Natural killer cell (primary cell): ENCODE results near the gene OR7G1. TPM values are rescaled to one million over a fixed set of nuclear protein-coding genes. Genes with fewer than 3 reads are reported as not detected.

ENCODE experiments used
- ATAC-seq, 3 donors: fragments of 150-1000 bp in 2 of 3; fragments of 200-7000 bp in 1 of 3; cut with Tn5 transposase; 1 replicate in 1 of 3; 2 replicates in 2 of 3; pipeline ENCODE4 v1.10.0; 2021; ENCODE audit warnings: mild to moderate bottlenecking in 2 of 3, moderate library complexity in 2 of 3
- DNase-seq, 2 donors: peaks; one replicate each; pipeline versions ENCODE4 v3.0.0 to v3.0.0-alpha.2; 2013 to 2021; ENCODE audit warnings: mixed read lengths in 1 of 2
- H3K27ac ChIP-seq: one replicate; pipeline ENCODE4 v1.5.1; 2013; ENCODE audit warnings: mild to moderate bottlenecking, low read length
- H3K27me3 ChIP-seq: one replicate; pipeline ENCODE4 v1.6.1; 2013; ENCODE audit warnings: low read length; ENCODE audit not compliant: control insufficient read depth, insufficient read depth
- H3K36me3 ChIP-seq: one replicate; pipeline ENCODE4 v1.6.1; 2013; ENCODE audit warnings: low read length; ENCODE audit not compliant: control insufficient read depth, insufficient read depth
- H3K4me1 ChIP-seq: one replicate; pipeline ENCODE4 v1.6.1; 2013; ENCODE audit warnings: low read length; ENCODE audit not compliant: control insufficient read depth, insufficient read depth
- H3K4me3 ChIP-seq: one replicate; pipeline ENCODE4 v1.5.1; 2013; ENCODE audit warnings: low read length
- H3K9me3 ChIP-seq: one replicate; pipeline ENCODE4 v1.6.1; 2013; ENCODE audit warnings: low read length; ENCODE audit not compliant: control insufficient read depth, insufficient read depth
- H3K27ac Mint-ChIP-seq, 2 donors: one replicate each; pipeline ENCODE4 v1.8.0; 2022; ENCODE audit warnings: mild to moderate bottlenecking in 2 of 2, mixed read lengths in 2 of 2, moderate library complexity in 1 of 2
- H3K27me3 Mint-ChIP-seq, 2 donors: one replicate each; pipeline ENCODE4 v1.8.0; 2022; ENCODE audit warnings: low read depth in 2 of 2, mixed read lengths in 2 of 2
- H3K36me3 Mint-ChIP-seq: one replicate; pipeline ENCODE4 v1.8.0; 2022; ENCODE audit warnings: mixed read lengths
- H3K4me1 Mint-ChIP-seq, 2 donors: one replicate each; pipeline ENCODE4 v1.8.0; 2022; ENCODE audit warnings: mixed read lengths in 2 of 2
- H3K4me3 Mint-ChIP-seq: one replicate; pipeline ENCODE4 v1.8.0; 2022; ENCODE audit warnings: mild to moderate bottlenecking, moderate library complexity, mixed read lengths
- H3K9me3 Mint-ChIP-seq, 2 donors: one replicate each; pipeline ENCODE4 v1.8.0; 2022; ENCODE audit warnings: mixed read lengths in 2 of 2
- WGBS: methylation state at CpG from one replicate; pipeline ENCODE4 v1.1.7; 2013; ENCODE audit warnings: missing lambda C conversion rate; ENCODE audit not compliant: insufficient coverage; 5-methylcytosine and 5-hydroxymethylcytosine counted together
- intact Hi-C: fragments of 100-400 bp; cut with micrococcal nuclease; formaldehyde crosslinking; loops from one replicate; pipeline ENCODE4 v1.14.2; 2022
- total RNA-seq, 4 donors: library from RNA; stranded (reverse); fragments of 120-200 nt in 1 of 4; gene quantifications; one replicate each; pipeline versions ENCODE4 v1.2.3 to v1.2.4, GENCODE V29; 2013 to 2022
- TF ChIP-seq, protein P1 (sequence below): fragments of 200-600 bp; IDR thresholded peaks from one replicate; pipeline ENCODE4 v1.8.0; 2022; ENCODE audit warnings: antibody characterized with exemption

OR7G1 gene
- total RNA-seq, 3 donors from 2014 or later (not counting 1 experiment from before 2014, with no cell fraction given) = not detected

DNA sequence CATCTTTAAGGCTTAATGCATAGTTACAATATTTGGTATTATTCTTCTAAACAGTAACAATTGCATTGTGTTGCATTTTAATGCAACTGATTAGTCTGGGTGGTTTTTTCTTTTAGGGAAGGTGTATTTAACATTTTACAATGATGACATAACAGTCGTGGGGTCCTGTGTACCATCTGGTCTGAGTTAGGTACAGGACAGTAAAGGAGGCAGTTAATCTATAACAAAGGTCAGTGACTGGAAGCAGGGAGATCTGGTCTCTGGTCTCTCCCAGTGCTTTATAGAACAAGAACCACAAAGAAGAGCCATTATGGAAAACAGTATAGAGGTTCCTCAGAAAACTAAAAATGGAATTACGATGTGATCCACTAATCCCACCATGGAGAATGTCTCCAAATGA, 5.6 kb downstream of the OR7G1 start:
- no peak overlapping the region for H3K4me3 Mint-ChIP-seq
- H3K9me3 Mint-ChIP-seq = no peaks in the 10 kb centered on the region
- Histone ChIP-seq H3K9me3 (no peaks in the 10 kb centered on the region), H3K4me3 (no peak overlapping the region), H3K36me3 (no peaks in the 10 kb centered on the region), H3K4me1 (no peaks in the 10 kb centered on the region), H3K27me3 (no peaks in the 10 kb centered on the region), H3K27ac (no peak overlapping the region)
- TF ChIP-seq, protein P1, sequence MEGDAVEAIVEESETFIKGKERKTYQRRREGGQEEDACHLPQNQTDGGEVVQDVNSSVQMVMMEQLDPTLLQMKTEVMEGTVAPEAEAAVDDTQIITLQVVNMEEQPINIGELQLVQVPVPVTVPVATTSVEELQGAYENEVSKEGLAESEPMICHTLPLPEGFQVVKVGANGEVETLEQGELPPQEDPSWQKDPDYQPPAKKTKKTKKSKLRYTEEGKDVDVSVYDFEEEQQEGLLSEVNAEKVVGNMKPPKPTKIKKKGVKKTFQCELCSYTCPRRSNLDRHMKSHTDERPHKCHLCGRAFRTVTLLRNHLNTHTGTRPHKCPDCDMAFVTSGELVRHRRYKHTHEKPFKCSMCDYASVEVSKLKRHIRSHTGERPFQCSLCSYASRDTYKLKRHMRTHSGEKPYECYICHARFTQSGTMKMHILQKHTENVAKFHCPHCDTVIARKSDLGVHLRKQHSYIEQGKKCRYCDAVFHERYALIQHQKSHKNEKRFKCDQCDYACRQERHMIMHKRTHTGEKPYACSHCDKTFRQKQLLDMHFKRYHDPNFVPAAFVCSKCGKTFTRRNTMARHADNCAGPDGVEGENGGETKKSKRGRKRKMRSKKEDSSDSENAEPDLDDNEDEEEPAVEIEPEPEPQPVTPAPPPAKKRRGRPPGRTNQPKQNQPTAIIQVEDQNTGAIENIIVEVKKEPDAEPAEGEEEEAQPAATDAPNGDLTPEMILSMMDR = no peak
- ATAC-seq = no peak
- intact Hi-C loops = no loop called here
- H3K27ac Mint-ChIP-seq = no peak overlapping the region
- no peaks in the 10 kb centered on the region for H3K36me3 Mint-ChIP-seq
- peaks cover 5 to 22% of the 10 kb centered on the region in 2 donors for H3K27me3 Mint-ChIP-seq
- H3K4me1 Mint-ChIP-seq = no peaks in the 10 kb centered on the region
- 76% methylated on average over 2 of the region's 2 CpGs for WGBS
- no peak for DNase-seq

DNA sequence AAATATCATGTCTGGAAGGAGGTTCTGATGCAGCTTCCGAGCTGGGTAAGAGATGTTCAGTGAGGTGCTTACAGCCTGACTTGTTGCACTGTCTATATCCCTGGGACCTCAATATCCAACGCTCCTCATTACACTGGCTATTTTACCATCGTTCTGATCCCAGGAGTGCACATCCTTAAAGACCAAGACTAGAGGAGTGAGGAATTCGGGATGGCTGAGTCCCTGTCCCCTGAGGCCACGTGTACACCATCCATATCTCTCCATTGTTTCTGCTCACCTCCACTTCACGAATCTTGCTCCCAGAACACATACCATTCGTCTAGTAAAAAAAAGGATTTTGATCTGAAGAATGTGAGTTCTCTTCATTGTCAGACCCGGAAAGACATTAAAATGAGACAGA, 8.2 kb downstream of the OR7G1 start, which contains the start of gene OR7G2:
TSS of gene OR7G2 (minus strand) at position 101 of the 400 bp plus-strand sequence. CDS start 4,232 bp downstream, outside the sequence.
- no peak for ATAC-seq
- no peaks in the 10 kb centered on the region for H3K4me1 Mint-ChIP-seq
- H3K9me3 Mint-ChIP-seq = no peaks in the 10 kb centered on the region
- H3K27ac ChIP-seq = no peak within 1 kb of the TSS
- no peak for DNase-seq
- intact Hi-C loops = no loop called here
- no peaks in the 10 kb centered on the region for H3K4me1 ChIP-seq
- TF ChIP-seq, protein P1 = no peak
- H3K4me3 Mint-ChIP-seq = no peak within 1 kb of the TSS
- H3K27me3 Mint-ChIP-seq = peaks cover 11 to 30% of the 10 kb centered on the region in 2 donors
- no peaks in the 10 kb centered on the region for H3K9me3 ChIP-seq
- H3K27me3 ChIP-seq = no peaks in the 10 kb centered on the region
- H3K27ac Mint-ChIP-seq = no peak within 1 kb of the TSS
- no peaks in the 10 kb centered on the region for H3K36me3 ChIP-seq
- no peaks in the 10 kb centered on the region for H3K36me3 Mint-ChIP-seq
- 71% methylated on average over 7 of the region's 8 CpGs for WGBS
- no peak within 1 kb of the TSS for H3K4me3 ChIP-seq

- H3K27ac Mint-ChIP-seq = no peak within 1 kb of the TSS
- DNase-seq (no peak), ATAC-seq (no peak)
- no peaks in the 10 kb centered on the region for H3K4me1 Mint-ChIP-seq
- Histone ChIP-seq H3K27me3 (no peaks in the 10 kb centered on the region), H3K4me1 (no peaks in the 10 kb centered on the region), H3K4me3 (no peak within 1 kb of the TSS), H3K36me3 (no peaks in the 10 kb centered on the region), H3K9me3 (no peaks in the 10 kb centered on the region), H3K27ac (no peak within 1 kb of the TSS)
- no peaks in the 10 kb centered on the region for H3K36me3 Mint-ChIP-seq
- intact Hi-C loops = no loop called here
- H3K27me3 Mint-ChIP-seq = peaks cover 3 to 14% of the 10 kb centered on the region in 2 donors
- 75% methylated on average over 1 of the region's 2 CpGs for WGBS
- H3K4me3 Mint-ChIP-seq = no peak within 1 kb of the TSS
- no peaks in the 10 kb centered on the region for H3K9me3 Mint-ChIP-seq
- TF ChIP-seq, protein P1 = no peak
Measured at GRCh38 chr19:9086761-9087160, 28.8 kb downstream of the OR7G1 start, which contains the start of gene OR1M1. OR1M1 (plus strand) TSS chr19:9087061; CDS start chr19:9093245, 6,184 bp downstream.

- peaks cover 0 to 3% of the 10 kb centered on the region in 2 donors for H3K4me1 Mint-ChIP-seq
- H3K27ac Mint-ChIP-seq = no peak overlapping the region
- intact Hi-C loops = loop anchor here (5.0 kb wide), 1 partner anchor 426 kb away; no protein-coding TSS in a partner anchor
- TF ChIP-seq, protein P1 = no peak
- Histone ChIP-seq H3K4me1 (peaks cover 2% of the 10 kb centered on the region), H3K27me3 (no peaks in the 10 kb centered on the region), H3K4me3 (no peak overlapping the region), H3K9me3 (no peaks in the 10 kb centered on the region), H3K27ac (no peak overlapping the region), H3K36me3 (no peaks in the 10 kb centered on the region)
- DNase-seq (no peak), ATAC-seq (no peak)
- H3K9me3 Mint-ChIP-seq = no peaks in the 10 kb centered on the region
- no peak overlapping the region for H3K4me3 Mint-ChIP-seq
- WGBS = 100% methylated on average over 3 of the region's 4 CpGs
- H3K27me3 Mint-ChIP-seq = peaks cover 0 to 8% of the 10 kb centered on the region in 2 donors
- no peaks in the 10 kb centered on the region for H3K36me3 Mint-ChIP-seq
Measured at GRCh38 chr19:9078651-9079050, 36.9 kb downstream of the OR7G1 start.
